ENCODE measurements around the gene UGT1A1. TPM values are rescaled to one million over a fixed set of nuclear protein-coding genes. Genes with fewer than 3 reads are reported as not detected.

UGT1A1 gene
- total and polyA plus RNA-seq, 5 donors = not detected

- no peak overlapping the region for H3K27ac ChIP-seq (ENCODE audit: low read length)
- H3K27me3 ChIP-seq (ENCODE audit: control insufficient read depth, insufficient read depth) = no peaks in the 10 kb centered on the region
- intact Hi-C loops (cut with DNase I) = no loop called here
- H3K4me1 ChIP-seq (ENCODE audit: control insufficient read depth, insufficient read depth, low read length) = no peaks in the 10 kb centered on the region
- ATAC-seq (no peak), DNase-seq (peak in 1 of 3 donors; percentile 16)
- no peak overlapping the region for H3K4me3 ChIP-seq (ENCODE audit: low read length)
- no peaks in the 10 kb centered on the region for H3K9me3 ChIP-seq (ENCODE audit: control insufficient read depth, low read length)
- 83% methylated on average over 18 of the region's 18 CpGs for WGBS
Measured at GRCh38 chr2:233819884-233820773, 60.1 kb downstream of the UGT1A1 start.

- H3K27ac ChIP-seq (ENCODE audit: low read length) = no peak overlapping the region
- H3K4me1 ChIP-seq (ENCODE audit: control insufficient read depth, insufficient read depth, low read length) = no peaks in the 10 kb centered on the region
- 86% methylated on average over 6 of the region's 6 CpGs for WGBS
- no peak overlapping the region for H3K4me3 ChIP-seq (ENCODE audit: low read length)
- H3K27me3 ChIP-seq (ENCODE audit: control insufficient read depth, insufficient read depth) = no peaks in the 10 kb centered on the region
- intact Hi-C loops (cut with DNase I) = no loop called here
- DNase-seq (peak in 1 of 3 donors; percentile 22), ATAC-seq (no peak)
- no peaks in the 10 kb centered on the region for H3K9me3 ChIP-seq (ENCODE audit: control insufficient read depth, low read length)
Measured at GRCh38 chr2:233820774-233821105, 60.7 kb downstream of the UGT1A1 start.

GRCh38 chr2:233821196-233821595, 61.1 kb downstream of the UGT1A1 start:
- DNase-seq (peak in 1 of 3 donors; percentile 1), ATAC-seq (no peak)
- Histone ChIP-seq H3K27ac (ENCODE audit: low read length) (no peak overlapping the region), H3K4me3 (ENCODE audit: low read length) (no peak overlapping the region), H3K27me3 (ENCODE audit: control insufficient read depth, insufficient read depth) (no peaks in the 10 kb centered on the region), H3K4me1 (ENCODE audit: control insufficient read depth, insufficient read depth, low read length) (no peaks in the 10 kb centered on the region), H3K9me3 (ENCODE audit: control insufficient read depth, low read length) (no peaks in the 10 kb centered on the region)
- WGBS = 86% methylated on average over 3 of the region's 3 CpGs
- intact Hi-C loops (cut with DNase I) = no loop called here

GRCh38 chr2:233821709-233822100, 61.6 kb downstream of the UGT1A1 start:
- Histone ChIP-seq H3K4me3 (ENCODE audit: low read length) (no peak overlapping the region), H3K27me3 (ENCODE audit: control insufficient read depth, insufficient read depth) (no peaks in the 10 kb centered on the region), H3K27ac (ENCODE audit: low read length) (no peak overlapping the region), H3K4me1 (ENCODE audit: control insufficient read depth, insufficient read depth, low read length) (no peaks in the 10 kb centered on the region), H3K9me3 (ENCODE audit: control insufficient read depth, low read length) (no peaks in the 10 kb centered on the region)
- intact Hi-C loops (cut with DNase I) = no loop called here
- DNase-seq = no peak
- no peak for ATAC-seq
- WGBS = 94% methylated on average over 8 of the region's 8 CpGs

GRCh38 chr2:233822101-233822771, 62.2 kb downstream of the UGT1A1 start:
- no peaks in the 10 kb centered on the region for H3K27me3 ChIP-seq (ENCODE audit: control insufficient read depth, insufficient read depth)
- DNase-seq (peak in 2 of 3 donors; percentile 33 to 41), ATAC-seq (no peak)
- no peak overlapping the region for H3K4me3 ChIP-seq (ENCODE audit: low read length)
- WGBS = 88% methylated on average over 21 of the region's 21 CpGs
- intact Hi-C loops (cut with DNase I) = no loop called here
- no peaks in the 10 kb centered on the region for H3K4me1 ChIP-seq (ENCODE audit: control insufficient read depth, insufficient read depth, low read length)
- no peaks in the 10 kb centered on the region for H3K9me3 ChIP-seq (ENCODE audit: control insufficient read depth, low read length)
- no peak overlapping the region for H3K27ac ChIP-seq (ENCODE audit: low read length)

Other genes starting within 250 kb of the UGT1A1 start
- 10 to 100 TPM; 16.8 to 18.6 (median 18.1) TPM for gene USP40, start 193.5 kb upstream of the UGT1A1 start, total RNA-seq
- 15.1 TPM for gene USP40, start 193.5 kb upstream of the UGT1A1 start, polyA plus RNA-seq
- gene UGT1A8, start 142.6 kb upstream of the UGT1A1 start, total RNA-seq = not detected
- gene UGT1A8, start 142.6 kb upstream of the UGT1A1 start, polyA plus RNA-seq = not detected
- not detected for gene UGT1A10, start 123.8 kb upstream of the UGT1A1 start, total RNA-seq
- not detected for gene UGT1A10, start 123.8 kb upstream of the UGT1A1 start, polyA plus RNA-seq
- gene UGT1A9, start 88.4 kb upstream of the UGT1A1 start, total RNA-seq = not detected
- not detected for gene UGT1A9, start 88.4 kb upstream of the UGT1A1 start, polyA plus RNA-seq
- not detected for gene UGT1A7, start 78.4 kb upstream of the UGT1A1 start, total RNA-seq
- not detected for gene UGT1A7, start 78.4 kb upstream of the UGT1A1 start, polyA plus RNA-seq
- gene UGT1A6, start 67.4 kb upstream of the UGT1A1 start, total RNA-seq = not detected
- not detected for gene UGT1A6, start 67.4 kb upstream of the UGT1A1 start, polyA plus RNA-seq
- gene UGT1A5, start 47.4 kb upstream of the UGT1A1 start, total RNA-seq = not detected
- not detected for gene UGT1A5, start 47.4 kb upstream of the UGT1A1 start, polyA plus RNA-seq
- gene UGT1A4, start 41.5 kb upstream of the UGT1A1 start, total RNA-seq = not detected
- 0.07 TPM for gene UGT1A4, start 41.5 kb upstream of the UGT1A1 start, polyA plus RNA-seq
- gene UGT1A3, start 31.2 kb upstream of the UGT1A1 start, total RNA-seq = not detected
- not detected for gene UGT1A3, start 31.2 kb upstream of the UGT1A1 start, polyA plus RNA-seq
- not detected for gene MROH2A, start 18.1 kb downstream of the UGT1A1 start, total RNA-seq
- gene MROH2A, start 18.1 kb downstream of the UGT1A1 start, polyA plus RNA-seq = not detected
- gene HJURP, start 94.3 kb downstream of the UGT1A1 start, total RNA-seq = under 1 TPM in 2 of 4 donors, not detected in 2; 0.77 to 0.94 TPM
- gene HJURP, start 94.3 kb downstream of the UGT1A1 start, polyA plus RNA-seq = 0.09 TPM
- gene TRPM8, start 157.1 kb downstream of the UGT1A1 start, total RNA-seq = not detected
- gene TRPM8, start 157.1 kb downstream of the UGT1A1 start, polyA plus RNA-seq = not detected